Smooth muscle cell of trachea (primary cell): Measurements from ENCODE around the gene THBS2. TPM values are rescaled to one million over a fixed set of nuclear protein-coding genes. Genes with fewer than 3 reads are reported as not detected.

ENCODE experiments used
- total RNA-seq: library from RNA; depleted of rRNA; stranded (reverse); fragments of >200 nt; gene quantifications from 2 replicates; pipeline ENCODE4 v1.2.1, GENCODE V29; 2014

THBS2 gene
- 141 and 254 TPM in 2 replicates for total RNA-seq

DNA sequence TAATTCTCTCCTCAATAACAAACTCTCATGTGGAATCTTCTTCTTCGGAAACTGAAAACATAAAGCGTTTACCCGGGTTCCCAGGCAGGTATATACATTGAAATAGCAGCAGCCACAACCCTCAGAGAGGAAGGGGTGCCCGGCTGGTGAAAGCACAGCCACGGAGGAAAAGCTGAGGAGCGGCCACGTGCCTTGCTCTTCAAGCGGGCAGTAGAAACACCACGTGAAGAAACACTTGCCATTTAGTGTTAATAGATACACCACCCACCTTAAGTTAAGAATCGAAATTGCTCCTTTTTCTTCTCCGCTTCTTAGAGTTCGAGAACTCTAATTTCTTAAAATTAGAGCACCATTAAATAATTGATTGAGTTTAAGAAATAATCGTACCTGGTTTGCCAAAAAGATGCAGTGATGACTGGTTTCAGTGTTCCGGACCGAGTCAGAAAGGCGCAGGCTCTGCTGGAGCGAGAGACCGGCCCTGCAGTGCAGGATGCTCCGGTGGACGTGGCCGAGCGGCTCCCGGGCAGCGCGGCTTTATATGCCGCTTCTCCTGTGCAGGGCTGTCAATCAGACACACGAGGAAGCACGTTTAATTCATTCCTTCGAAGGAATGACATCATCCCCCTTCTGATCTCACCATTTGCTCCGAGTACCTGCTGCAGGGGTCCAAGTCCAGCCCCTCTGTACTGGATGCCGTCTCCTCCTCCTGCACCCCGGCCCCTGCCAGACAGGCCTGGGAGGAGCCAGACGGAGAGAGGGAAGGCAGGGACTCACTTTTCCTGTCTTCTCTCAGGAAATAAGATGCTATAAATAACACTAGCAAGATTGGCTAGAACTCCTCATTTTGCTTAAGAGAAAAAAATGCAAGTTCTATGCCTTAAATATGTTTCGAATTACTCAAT, at the start of gene THBS2:
Gene THBS2 (minus strand): TSS at position 510 of the 902 bp plus-strand sequence. CDS start 3,062 bp downstream, outside the sequence.

